ENCODE results near the gene ESYT2.

The ESYT2 gene

GRCh38 chr7:158705234-158705850 lies 124.0 kb downstream of the ESYT2 start (continued):
- TF ChIP-seq ZBTB10 (tag by site-specific recombination; IDR thresholded peaks at IDR 0.05), result peak; percentile 66
- 0 out of 2 replicates have a peak, but pooled peaks have one; percentile 6 for TF ChIP-seq INSM2 (tag by site-specific recombination; IDR thresholded peaks at IDR 0.05)
- 0 out of 2 replicates have a peak, but pooled peaks have one; percentile 11 for TF ChIP-seq ZNF513 (tag by site-specific recombination; IDR thresholded peaks at IDR 0.05)
- no peak for TF ChIP-seq ZNF292 (tag by site-specific recombination; IDR thresholded peaks at IDR 0.05; ENCODE audit: borderline replicate concordance, low read depth)
- peak; percentile 95 for TF ChIP-seq GLIS2 (tag by site-specific recombination; IDR thresholded peaks at IDR 0.05)
- peak; percentile 11 for TF ChIP-seq PATZ1 (tag by site-specific recombination; IDR thresholded peaks at IDR 0.05)
- TF ChIP-seq ZNF266 (tag by site-specific recombination; IDR thresholded peaks at IDR 0.05; ENCODE audit: low read depth), result no peak
- TF ChIP-seq ZNF600 (tag by site-specific recombination; IDR thresholded peaks at IDR 0.05), result 0 out of 2 replicates have a peak, but pooled peaks have one; percentile 11
- no peak for TF ChIP-seq ZNF558 (tag by site-specific recombination; IDR thresholded peaks at IDR 0.05)

GRCh38 chr7:158704524-158705233 lies 124.6 kb downstream of the ESYT2 start, which contains the start of gene NCAPG2:
TSS of gene NCAPG2 (minus strand) at chr7:158704804. CDS start at chr7:158701899, 2,905 bp downstream.
- CTCF ChIA-PET, result interaction anchor here (0.7 to 0.9 kb wide), 3 partner anchors 10 to 158 kb away, joined by 3 to 6 read pairs (median 3); no protein-coding TSS in a partner anchor
- peak within 1 kb of the TSS; percentile 95 for H3K4me3 ChIP-seq (ENCODE audit: low read depth, low read length)
- H3K9me3 ChIP-seq (ENCODE audit: control insufficient read depth, insufficient read depth, low read depth, low read length), result no peaks in the 10 kb centered on the region
- H3K27ac ChIP-seq (ENCODE audit: extremely low read depth, low read depth, low read length), result peak within 1 kb of the TSS; percentile 65; the same call in 1 of the 2 replicates
- peaks cover 0 to 33% of the 10 kb centered on the region in 2 experiments; a peak in 1 of 3 replicates for H3K36me3 ChIP-seq (ENCODE audit: control insufficient read depth in 2 of 2, insufficient read depth in 1 of 2, low read length in 2 of 2)
- POLR2A ChIA-PET, result interaction anchor here (0.8 to 1.7 kb wide), 11 partner anchors 9 to 180 kb away, joined by 3 to 10 read pairs (median 4); partner anchors contain the start of gene ESYT2
- no peaks in the 10 kb centered on the region for H3K4me1 ChIP-seq (ENCODE audit: control insufficient read depth, insufficient read depth, low read length)
- TF ChIP-seq KLF16 (tag by site-specific recombination; IDR thresholded peaks at IDR 0.05) (peak; percentile 27), ZFP37 (tag by site-specific recombination; IDR thresholded peaks at IDR 0.05) (no peak), ZNF549 (tag by site-specific recombination; IDR thresholded peaks at IDR 0.05) (no peak; the same call in 1 of the 2 replicates), SETDB1 (IDR thresholded peaks at IDR 0.05; ENCODE audit: insufficient read length, low read length) (no peak), ZNF157 (tag by site-specific recombination; IDR thresholded peaks at IDR 0.05) (no peak), ZNF596 (tag by site-specific recombination; IDR thresholded peaks at IDR 0.05) (no peak), GFI1B (tag by site-specific recombination; IDR thresholded peaks at IDR 0.05) (no peak), ZNF398 (tag by site-specific recombination; IDR thresholded peaks at IDR 0.05) (peak; percentile 87), TRIM28 (IDR thresholded peaks at IDR 0.05; ENCODE audit: borderline replicate concordance, low read length) (no peak), KLF1 (tag by site-specific recombination; IDR thresholded peaks at IDR 0.05) (peak; percentile 76; the same call in 1 of the 2 replicates), ZNF211 (tag by site-specific recombination; IDR thresholded peaks at IDR 0.05; ENCODE audit: low read depth) (no peak), ZNF791 (tag by site-specific recombination; IDR thresholded peaks at IDR 0.05) (no peak), ZNF658 (tag by site-specific recombination; IDR thresholded peaks at IDR 0.05) (no peak), HOXD13 (CRISPR knock-in tag; IDR thresholded peaks at IDR 0.05; ENCODE audit: borderline replicate concordance) (no peak), ZNF626 (tag by site-specific recombination; IDR thresholded peaks at IDR 0.05) (no peak), ZNF660 (tag by site-specific recombination; IDR thresholded peaks at IDR 0.05) (peak; percentile 60; the same call in 1 of the 2 replicates)
